Fibroblast of lung (primary cell): ENCODE data around the gene PKD1. TPM values are rescaled to one million over a fixed set of nuclear protein-coding genes. Genes with fewer than 3 reads are reported as not detected.

Experiments used
- DNase-seq, 2 donors: peaks; one replicate each; pipeline versions ENCODE4 v3.0.0 to v3.0.0-alpha.2; 2010; ENCODE audit warnings: low read depth in 2 of 2
- H2AFZ ChIP-seq: 2 replicates; pipeline ENCODE4 v1.5.1; 2012; ENCODE audit warnings: low read length, control low read depth, inconsistent platforms
- H3K27ac ChIP-seq: 2 replicates; pipeline ENCODE4 v1.5.1; 2011; ENCODE audit warnings: low read length, control low read depth; ENCODE audit not compliant: insufficient read depth
- H3K27me3 ChIP-seq: 2 replicates; pipeline ENCODE4 v1.5.1; 2011; ENCODE audit warnings: mild to moderate bottlenecking, low read length; ENCODE audit not compliant: control insufficient read depth, insufficient read depth
- H3K36me3 ChIP-seq: 2 replicates; pipeline ENCODE4 v1.5.1; 2011; ENCODE audit warnings: low read length; ENCODE audit not compliant: control insufficient read depth, insufficient read depth
- H3K4me1 ChIP-seq: 2 replicates; pipeline ENCODE4 v1.5.1; 2011; ENCODE audit warnings: low read length; ENCODE audit not compliant: control insufficient read depth, insufficient read depth; ENCODE audit errors: extremely low read depth
- H3K4me2 ChIP-seq: 2 replicates; pipeline ENCODE4 v1.5.1; 2011; ENCODE audit warnings: low read length, control low read depth; ENCODE audit not compliant: insufficient read depth; ENCODE audit errors: extremely low read depth
- H3K4me3 ChIP-seq, 4 experiments: fragments of 200-600 bp in 1 of 4; sonication (generic) in 1 of 4; replicated peaks in 1 of 4; 2 replicates each; pipeline ENCODE4 v1.5.1; 2011 to 2016; ENCODE audit warnings: low read length in 4 of 4, low read depth in 3 of 4, mild to moderate bottlenecking in 3 of 4, control low read depth in 2 of 4, inconsistent platforms in 1 of 4, mixed read lengths in 1 of 4; ENCODE audit not compliant: insufficient read depth in 1 of 4; ENCODE audit errors: control extremely low read depth in 1 of 4
- H3K79me2 ChIP-seq: 2 replicates; pipeline ENCODE4 v1.5.1; 2012; ENCODE audit warnings: mild to moderate bottlenecking, low read length, inconsistent platforms; ENCODE audit not compliant: control insufficient read depth, insufficient read depth
- H3K9ac ChIP-seq: 2 replicates; pipeline ENCODE4 v1.5.1; 2011; ENCODE audit warnings: mild to moderate bottlenecking, low read length, control low read depth; ENCODE audit not compliant: insufficient read depth
- H3K9me3 ChIP-seq: 2 replicates; pipeline ENCODE4 v1.5.1; 2012; ENCODE audit warnings: low read depth, low read length; ENCODE audit not compliant: control insufficient read depth, insufficient read depth
- H4K20me1 ChIP-seq: 2 replicates; pipeline ENCODE4 v1.5.1; 2011; ENCODE audit warnings: low read length; ENCODE audit not compliant: control insufficient read depth, insufficient read depth; ENCODE audit errors: extremely low read depth
- CTCF ChIP-seq, 2 donors: IDR thresholded peaks in 1 of 2; conservative IDR thresholded peaks in 1 of 2; 1 replicate in 1 of 2; 2 replicates in 1 of 2; pipeline ENCODE4 v1.5.1; 2011 to 2012; ENCODE audit warnings: low read length in 2 of 2, control low read depth in 1 of 2, inconsistent platforms in 1 of 2, low read depth in 1 of 2, mild to moderate bottlenecking in 1 of 2
- EZH2 ChIP-seq: IDR thresholded peaks from 2 replicates; pipeline ENCODE4 v1.5.1; 2012; ENCODE audit warnings: low read length, control low read depth, mild to moderate bottlenecking; ENCODE audit errors: missing control alignments
- polyA plus RNA-seq, 2 donors: library from polyadenylated mRNA; depleted of rRNA in 1 of 2; stranded (reverse) in 1 of 2; unstranded in 1 of 2; fragments of >200 nt; gene quantifications; 2 replicates each; pipeline ENCODE4 v1.2.1, GENCODE V29; 2011 to 2012; ENCODE audit warnings: missing spikeins in 1 of 2
- total RNA-seq: library from RNA; depleted of rRNA; stranded (reverse); fragments of >200 nt; gene quantifications from 2 replicates; pipeline ENCODE4 v1.2.1, GENCODE V29; 2014

The PKD1 gene
- total and polyA plus RNA-seq, 2 donors (not counting 1 experiment from before 2014, with no cell fraction given): 16.3 to 199 TPM

- peak overlapping the region; percentile 87 for H3K4me2 ChIP-seq
- H3K27me3 ChIP-seq: no peaks in the 10 kb centered on the region
- H3K79me2 ChIP-seq: peaks cover 46% of the 10 kb centered on the region
- TF ChIP-seq EZH2 (no peak), CTCF (conservative IDR thresholded peaks at IDR 0.05 in 1 of 2, IDR thresholded peaks at IDR 0.05 in 1 of 2; ENCODE audit: low read depth in 1 of 2, low read length in 2 of 2) (no peak)
- peaks cover 23% of the 10 kb centered on the region for H3K36me3 ChIP-seq
- peak; percentile 56 to 66 for DNase-seq
- peak overlapping the region in 1 of 4 experiments; percentile 2 for H3K4me3 ChIP-seq
- H4K20me1 ChIP-seq: peaks cover 11% of the 10 kb centered on the region
- peaks cover 37% of the 10 kb centered on the region for H3K4me1 ChIP-seq
- H3K27ac ChIP-seq: no peak overlapping the region
- H3K9ac ChIP-seq: no peak overlapping the region
- H3K9me3 ChIP-seq: no peaks in the 10 kb centered on the region
- no peak overlapping the region for H2AFZ ChIP-seq
Measured at GRCh38 chr16:2150418-2151187, 14.9 kb upstream of the PKD1 start.

- DNase-seq: peak in 1 of 2 donors; percentile 27
Measured at GRCh38 chr16:2149630-2150417, 14.1 kb upstream of the PKD1 start.

More at GRCh38 chr16:2149630-2150417, 14.1 kb upstream of the PKD1 start:
- peaks cover 23% of the 10 kb centered on the region for H3K36me3 ChIP-seq
- H3K79me2 ChIP-seq: peaks cover 43% of the 10 kb centered on the region
- peaks cover 37% of the 10 kb centered on the region for H3K4me1 ChIP-seq
- no peak overlapping the region for H2AFZ ChIP-seq
- peak overlapping the region; percentile 78 for H3K4me2 ChIP-seq
- no peaks in the 10 kb centered on the region for H3K9me3 ChIP-seq
- TF ChIP-seq EZH2: no peak
- no peak for TF ChIP-seq CTCF (conservative IDR thresholded peaks at IDR 0.05 in 1 of 2, IDR thresholded peaks at IDR 0.05 in 1 of 2; ENCODE audit: low read depth in 1 of 2, low read length in 2 of 2)
- H3K4me3 ChIP-seq: peak overlapping the region in 1 of 4 experiments; percentile 53
- peak overlapping the region; percentile 23 for H3K9ac ChIP-seq
- no peak overlapping the region for H3K27ac ChIP-seq
- no peaks in the 10 kb centered on the region for H3K27me3 ChIP-seq
- peaks cover 10% of the 10 kb centered on the region for H4K20me1 ChIP-seq
